Muscle of back (tissue), 13 donors: ENCODE data around the gene CBX5. TPM values are rescaled to one million over a fixed set of nuclear protein-coding genes. Genes with fewer than 3 reads are reported as not detected.
"Not testable (repeated sequence)": the region's sequence is repeated elsewhere in the genome, so short reads cannot be mapped to it uniquely, and the experiment has no call there.

Experiments
- DNase-seq, 3 donors: peaks; one replicate each; pipeline versions ENCODE4 v3.0.0 to v3.0.0-alpha.2; 2013
- long read RNA-seq, 9 donors: transcript quantifications; one replicate each; lab custom pipeline, GENCODE V29; 2026
- polyA plus RNA-seq, 10 donors: library from polyadenylated mRNA; unstranded; fragments of 120-200 nt; gene quantifications; one replicate each; pipeline ENCODE4 v1.2.1, GENCODE V29; 2013; ENCODE audit not compliant: insufficient read length in 10 of 10

The CBX5 gene
- 10 to 100 TPM; 59.6 to 91.8 (median 79.7) TPM for polyA plus RNA-seq
- long read RNA-seq, donor 1, full-length matches to known transcripts: 35 of 64 reads
- long read RNA-seq, donor 1, partial matches to known transcripts: 29 of 64 reads
- long read RNA-seq, donor 1, other reads (novel, unspliced or antisense): 0 of 64 reads
- long read RNA-seq, donor 2, full-length matches to known transcripts: 14 of 145 reads
- long read RNA-seq, donor 2, partial matches to known transcripts: 72 of 145 reads
- long read RNA-seq, donor 2, other reads (novel, unspliced or antisense): 59 of 145 reads
- long read RNA-seq, donor 3: 0 reads
- long read RNA-seq, donor 4, full-length matches to known transcripts: 14 of 1,259 reads
- long read RNA-seq, donor 4, partial matches to known transcripts: 1,065 of 1,259 reads
- long read RNA-seq, donor 4, other reads (novel, unspliced or antisense): 180 of 1,259 reads
- long read RNA-seq, donor 5, full-length matches to known transcripts: 18 of 70 reads
- long read RNA-seq, donor 5, partial matches to known transcripts: 52 of 70 reads
- long read RNA-seq, donor 5, other reads (novel, unspliced or antisense): 0 of 70 reads
- long read RNA-seq, donor 6, full-length matches to known transcripts: 16 of 2,013 reads
- long read RNA-seq, donor 6, partial matches to known transcripts: 1,036 of 2,013 reads
- long read RNA-seq, donor 6, other reads (novel, unspliced or antisense): 961 of 2,013 reads
- long read RNA-seq, donor 7, full-length matches to known transcripts: 24 of 47 reads
- long read RNA-seq, donor 7, partial matches to known transcripts: 23 of 47 reads
- long read RNA-seq, donor 7, other reads (novel, unspliced or antisense): 0 of 47 reads
- long read RNA-seq, donor 8, full-length matches to known transcripts: 18 of 36 reads
- long read RNA-seq, donor 8, partial matches to known transcripts: 18 of 36 reads
- long read RNA-seq, donor 8, other reads (novel, unspliced or antisense): 0 of 36 reads
- long read RNA-seq, donor 9, full-length matches to known transcripts: 2 of 7 reads
- long read RNA-seq, donor 9, partial matches to known transcripts: 0 of 7 reads
- long read RNA-seq, donor 9, other reads (novel, unspliced or antisense): 5 of 7 reads

DNA sequence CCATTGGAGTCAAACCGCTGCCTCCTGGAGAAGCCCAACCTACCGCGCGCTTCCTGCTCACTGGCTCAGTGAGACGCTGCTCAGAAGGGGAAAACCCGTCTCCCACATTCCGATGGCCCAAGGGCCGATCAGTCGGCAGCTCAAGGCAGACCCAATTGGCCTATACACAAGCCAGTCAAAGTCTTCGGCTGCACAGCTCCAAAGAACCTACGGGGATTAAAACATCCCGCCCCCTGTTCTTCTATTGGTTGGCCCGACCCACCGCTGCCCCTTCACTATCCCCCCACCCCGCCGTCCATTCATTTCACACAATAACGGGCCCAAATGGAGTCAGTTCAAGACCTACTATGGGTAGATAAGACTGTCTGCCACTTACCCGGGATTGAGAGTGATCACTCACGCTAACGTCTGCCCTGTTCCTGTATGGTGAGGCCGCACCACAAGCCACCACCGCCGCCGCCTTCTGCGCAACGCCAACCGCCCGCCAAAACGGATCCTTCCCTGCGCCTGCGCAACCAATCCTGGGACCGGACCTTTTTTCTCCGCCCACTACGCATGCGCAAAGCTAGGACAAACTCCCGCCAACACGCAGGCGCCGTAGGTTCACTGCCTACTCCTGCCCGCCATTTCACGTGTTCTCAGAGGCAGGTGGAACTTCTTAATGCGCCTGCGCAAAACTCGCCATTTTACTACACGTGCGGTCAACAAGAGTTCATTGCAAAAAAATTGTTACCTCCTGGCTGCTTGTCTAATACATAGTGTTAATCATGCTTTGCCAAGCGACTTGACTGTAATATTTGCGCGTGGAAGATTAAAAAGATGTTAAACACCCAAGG, at the start of gene CBX5:
Gene CBX5 (minus strand): TSS at position 491 of the 836 bp plus-strand sequence. CDS start 22,472 bp downstream, outside the sequence.
- peak; percentile 100 for DNase-seq

DNA sequence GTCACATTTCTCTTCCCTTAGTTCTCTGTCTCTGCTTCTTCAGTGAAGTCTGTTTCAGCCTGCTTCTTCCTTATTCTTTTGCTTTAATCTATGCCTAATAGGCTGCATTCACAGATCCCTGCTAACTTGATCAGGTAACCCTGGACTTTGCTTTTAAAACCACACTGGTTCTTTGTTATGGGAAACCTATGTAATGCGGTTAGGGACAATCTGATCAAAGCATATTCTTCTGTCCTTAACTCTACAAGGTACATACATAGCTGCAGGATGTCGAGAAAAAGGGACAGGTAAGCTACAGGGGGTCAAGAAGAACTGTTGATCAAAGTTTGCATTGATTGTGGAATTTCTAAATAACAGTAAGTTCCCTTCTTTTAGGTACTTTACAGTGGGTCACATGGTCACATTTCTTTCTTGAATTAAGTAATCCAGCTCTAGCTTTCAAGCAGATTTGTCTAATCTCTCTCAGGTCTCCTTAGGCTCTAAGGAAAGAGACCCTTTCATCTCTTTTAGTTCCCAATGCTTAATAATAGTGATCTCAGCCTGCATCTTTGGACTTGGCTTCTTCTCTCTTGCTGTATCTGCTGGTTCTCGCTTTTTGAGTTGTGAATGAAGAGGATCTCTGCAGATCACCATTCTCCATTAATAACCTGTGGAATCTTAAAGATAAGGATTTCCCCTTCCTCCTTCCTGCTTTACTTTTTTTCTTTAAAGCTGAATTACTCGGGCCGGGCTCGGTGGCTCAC, 48.8 kb upstream of the CBX5 start:
- DNase-seq: no peak

DNA sequence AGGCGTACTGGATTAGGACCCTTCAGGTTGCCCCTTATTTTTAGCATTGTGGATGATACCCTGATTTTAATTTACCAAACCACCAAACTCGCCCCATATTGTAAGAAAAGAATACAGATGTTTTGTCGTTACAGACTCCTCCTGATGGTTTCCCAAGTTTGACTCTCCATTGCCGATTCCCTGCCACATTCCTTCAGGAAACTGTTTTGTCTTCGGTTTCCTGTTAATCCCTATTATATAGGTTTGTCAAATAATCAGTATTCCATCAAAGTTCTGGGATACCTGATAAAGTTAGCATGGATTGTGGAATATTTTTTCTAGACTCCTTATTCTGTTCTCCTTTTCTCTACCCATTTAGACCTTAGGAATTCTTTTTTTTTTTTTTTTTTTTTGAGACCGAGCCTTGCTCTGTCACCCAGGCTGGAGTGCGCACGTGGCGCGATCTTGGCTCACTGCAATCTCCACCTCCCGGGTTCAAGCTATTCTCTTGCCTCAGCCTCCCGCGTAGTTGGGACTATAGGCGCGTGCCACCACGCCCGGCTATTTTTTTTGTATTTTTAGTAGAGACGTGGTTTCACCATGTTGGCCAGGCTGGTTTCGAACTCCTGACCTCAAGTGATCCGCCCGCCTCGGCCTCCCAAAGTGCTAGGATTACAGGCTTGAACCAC, 45.7 kb upstream of the CBX5 start:
- DNase-seq: not testable (repeated sequence)

DNA sequence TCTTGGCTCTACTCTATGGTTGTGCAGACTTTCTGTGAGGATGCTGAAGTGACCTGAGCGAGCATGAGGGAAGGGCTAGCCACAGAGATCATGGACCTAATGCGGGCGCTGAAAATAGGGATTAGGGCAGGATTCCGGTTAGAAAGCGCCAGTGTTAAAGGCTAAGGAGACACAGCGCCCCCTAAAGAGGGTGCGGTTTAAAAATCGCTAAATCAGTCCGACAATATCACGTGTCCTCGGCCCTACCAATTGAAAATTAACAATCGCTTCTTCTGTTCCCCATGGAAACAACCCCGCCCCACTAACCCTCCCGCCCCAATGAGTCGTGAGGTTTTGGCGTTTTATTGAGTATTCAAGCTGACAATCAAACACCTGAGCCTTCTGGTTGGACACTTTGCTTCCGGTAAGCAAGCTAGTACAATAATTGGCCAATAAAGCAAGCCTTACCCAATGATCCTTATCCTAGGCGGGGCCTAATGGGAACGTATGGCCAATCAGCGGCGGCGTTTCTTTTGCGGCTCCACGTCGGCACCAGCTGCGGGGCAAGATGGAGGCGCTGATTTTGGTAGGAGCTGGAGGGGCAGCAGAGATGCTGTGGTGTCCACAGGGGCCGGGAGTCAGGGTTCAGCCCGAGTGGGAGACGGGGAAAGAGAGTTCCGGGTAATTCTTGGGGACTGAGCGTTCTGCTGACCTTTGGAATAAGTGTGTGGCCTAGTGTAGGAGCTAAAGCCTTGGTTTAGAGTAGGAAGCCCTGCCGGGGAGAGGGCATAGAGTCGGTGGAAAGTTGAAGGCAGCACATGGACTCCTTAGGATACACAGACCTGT, 44.9 kb upstream of the CBX5 start, which contains the start of gene COPZ1:
Gene COPZ1 (plus strand): TSS at position 515 of the 825 bp plus-strand sequence. CDS start 33 bp downstream, at position 548.
- peak; percentile 97 to 100 (median 99) for DNase-seq

DNA sequence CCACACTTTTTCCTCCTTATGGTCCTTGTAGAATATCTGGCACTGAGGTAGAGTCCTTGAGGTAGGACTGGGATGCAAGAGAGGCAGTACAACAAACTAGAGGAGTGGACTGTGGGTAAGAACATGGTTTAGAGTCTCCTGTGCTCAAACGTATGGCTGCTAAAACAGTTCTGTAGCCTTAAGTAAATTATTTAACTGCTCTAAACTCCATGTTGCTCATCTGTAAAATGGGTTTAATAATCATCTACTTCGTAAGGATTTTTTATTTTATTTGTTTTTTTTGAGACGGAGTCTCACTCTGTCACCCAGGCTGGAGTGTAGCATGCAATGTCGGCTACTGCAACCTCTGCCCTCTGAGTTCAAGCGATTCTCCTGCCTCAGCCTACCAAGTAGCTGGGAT, 41.4 kb upstream of the CBX5 start:
- no peak for DNase-seq

DNA sequence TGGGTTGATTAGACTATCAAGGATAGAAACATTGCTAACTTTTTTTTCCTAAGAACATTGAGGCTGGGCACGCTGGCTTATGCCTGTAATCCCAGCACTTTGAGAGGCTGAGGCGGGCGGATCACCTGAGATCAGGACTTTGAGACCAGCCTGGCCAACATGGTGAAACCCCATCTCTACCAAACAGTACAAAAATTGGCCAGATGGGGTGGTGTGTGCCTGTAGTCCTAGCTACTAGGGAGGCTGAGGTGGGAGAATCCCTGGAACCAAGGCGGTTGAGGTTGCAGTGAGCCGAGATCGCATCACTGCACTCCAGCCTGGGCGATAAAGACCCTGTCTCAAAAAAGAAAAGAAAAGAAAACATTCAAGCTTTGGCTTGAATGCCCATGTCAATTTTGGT, 32.4 kb upstream of the CBX5 start:
- DNase-seq: not testable (repeated sequence)

DNA sequence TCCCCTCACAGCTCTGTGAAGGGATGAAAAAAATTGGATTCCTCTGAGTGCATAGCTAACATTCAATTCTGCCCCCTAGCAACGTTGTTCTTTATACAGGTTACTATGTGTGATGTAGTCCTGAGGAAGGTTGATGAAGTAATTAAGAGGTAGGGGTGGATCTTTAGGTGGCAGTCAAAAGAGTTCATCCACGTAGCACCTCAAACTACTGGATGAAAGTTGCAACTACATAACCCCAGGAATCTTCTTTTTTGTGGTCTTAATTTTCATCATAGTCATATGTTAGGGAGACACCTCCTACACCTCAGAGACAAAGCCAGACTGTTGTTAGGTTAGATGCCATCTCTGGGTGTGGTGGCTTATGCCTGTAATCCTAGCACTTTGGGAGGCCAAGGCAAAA, 31.1 kb upstream of the CBX5 start:
- no peak for DNase-seq

DNA sequence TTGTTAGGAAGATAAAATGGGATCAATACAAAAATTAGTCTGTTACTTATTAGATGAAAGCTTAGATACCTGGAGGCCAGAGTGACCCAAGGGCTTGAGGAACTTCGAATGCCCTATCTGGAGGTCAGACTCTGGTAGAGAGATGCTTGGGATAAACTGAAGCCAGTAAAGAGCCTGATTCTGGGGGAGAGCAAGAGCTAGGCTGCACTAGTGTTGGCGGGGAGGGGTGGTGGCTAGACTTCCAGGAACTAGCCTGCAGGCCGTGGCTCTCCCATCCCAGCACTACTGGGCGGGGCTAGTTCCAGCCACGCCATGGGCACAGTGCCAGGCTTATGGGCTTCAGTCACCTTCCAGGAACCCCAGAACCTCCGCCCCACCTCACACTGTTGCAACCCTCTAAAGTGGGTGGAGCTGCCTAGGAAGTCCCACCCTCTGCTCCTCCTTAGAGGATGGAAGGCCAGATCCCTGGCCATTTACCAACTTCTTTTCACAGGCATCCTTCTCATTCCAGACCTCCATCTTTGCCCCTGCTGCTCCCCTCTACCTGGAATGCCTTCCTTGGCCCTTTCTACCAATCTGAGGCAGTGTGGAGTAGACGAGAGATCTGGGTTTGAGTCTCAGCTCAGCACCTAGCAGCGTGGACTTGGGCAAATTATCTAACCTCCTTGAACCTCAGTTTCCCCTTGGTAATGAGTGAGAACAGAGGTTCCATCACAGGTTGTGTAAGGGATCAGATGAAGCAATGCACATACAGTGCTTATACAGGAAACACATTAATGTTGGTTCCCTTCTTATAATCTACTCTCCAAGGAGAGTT, 27.2 kb upstream of the CBX5 start:
- DNase-seq: no peak

DNA sequence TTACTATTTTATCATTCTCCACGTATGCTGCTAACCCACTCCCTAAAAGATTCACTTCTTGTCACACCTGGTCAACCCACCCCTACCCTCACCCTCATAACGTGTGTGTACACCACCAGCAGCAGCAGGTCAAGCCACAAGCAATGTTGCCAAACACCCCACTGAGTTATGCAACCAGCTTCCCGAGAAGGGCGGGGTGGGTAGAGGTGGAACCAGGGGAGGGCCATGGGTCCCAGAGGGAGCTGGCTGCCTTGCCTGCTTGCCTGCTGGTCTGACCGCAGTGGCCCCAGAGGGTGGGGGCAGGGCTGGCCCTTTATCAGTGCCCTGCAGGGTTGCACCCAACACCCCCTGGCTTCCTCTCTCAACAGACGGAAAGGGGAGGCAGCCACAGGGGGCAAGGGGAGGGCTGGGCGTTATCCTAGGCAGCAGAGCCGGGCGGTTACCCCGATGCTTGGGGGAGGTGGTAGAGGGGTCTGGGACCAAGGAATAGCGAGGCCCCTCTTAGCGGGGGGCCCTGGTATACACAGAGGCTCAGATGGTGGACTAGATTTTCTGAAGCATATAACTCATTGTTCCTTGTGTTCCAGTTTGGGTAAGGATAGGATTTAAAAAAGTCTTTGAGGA, 24.4 kb upstream of the CBX5 start:
- DNase-seq: no peak

DNA sequence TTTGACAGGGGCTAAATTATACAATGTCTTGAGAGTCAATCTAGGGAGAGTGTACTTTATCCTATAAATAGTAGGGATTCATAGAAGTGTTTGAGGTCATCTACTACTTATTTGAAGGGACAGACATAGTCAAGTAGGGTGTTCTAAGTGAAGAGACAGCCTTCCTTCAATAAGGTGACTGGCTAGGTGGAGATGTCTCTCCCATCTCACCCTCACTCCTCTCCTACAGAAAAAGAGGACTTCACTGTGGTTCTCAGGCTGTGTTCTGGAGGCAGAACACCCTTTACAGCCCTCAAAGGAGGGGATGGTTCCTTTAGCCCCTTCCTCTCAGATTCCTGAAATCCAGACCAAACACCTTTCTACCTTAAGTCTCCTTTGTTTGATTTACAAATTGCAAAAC, 23.7 kb upstream of the CBX5 start:
- no peak for DNase-seq

DNA sequence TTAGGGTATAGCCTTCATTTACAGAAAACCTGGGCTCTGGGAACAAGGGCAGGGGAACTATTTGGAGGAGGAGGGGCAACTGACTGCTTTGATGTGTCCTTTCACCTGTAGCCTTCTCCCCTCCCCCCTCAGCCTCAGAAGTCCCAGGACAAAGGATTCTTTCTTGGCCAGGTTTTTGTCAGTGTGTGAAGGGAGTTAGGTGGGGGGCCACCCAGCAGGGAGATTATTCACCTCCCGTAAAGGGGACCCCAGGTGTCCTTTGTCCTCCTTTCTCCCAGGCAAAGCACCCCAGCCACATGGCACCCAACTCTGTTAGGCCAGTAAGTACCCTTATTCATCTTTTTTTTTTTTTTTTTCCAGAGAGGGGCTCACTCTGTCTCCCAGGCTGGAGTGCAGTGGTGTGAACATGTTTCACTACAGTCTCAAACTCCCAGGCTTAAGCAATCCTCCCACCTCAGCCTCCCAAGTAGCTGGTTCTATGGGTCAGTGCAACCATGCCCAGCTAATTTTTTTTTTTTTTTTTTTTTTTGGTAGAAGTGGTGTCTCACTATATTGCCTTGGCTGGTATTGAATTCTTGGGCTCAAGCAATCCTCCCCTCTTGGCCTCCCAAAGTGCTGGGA, 21.6 kb upstream of the CBX5 start:
- no peak for DNase-seq

DNA sequence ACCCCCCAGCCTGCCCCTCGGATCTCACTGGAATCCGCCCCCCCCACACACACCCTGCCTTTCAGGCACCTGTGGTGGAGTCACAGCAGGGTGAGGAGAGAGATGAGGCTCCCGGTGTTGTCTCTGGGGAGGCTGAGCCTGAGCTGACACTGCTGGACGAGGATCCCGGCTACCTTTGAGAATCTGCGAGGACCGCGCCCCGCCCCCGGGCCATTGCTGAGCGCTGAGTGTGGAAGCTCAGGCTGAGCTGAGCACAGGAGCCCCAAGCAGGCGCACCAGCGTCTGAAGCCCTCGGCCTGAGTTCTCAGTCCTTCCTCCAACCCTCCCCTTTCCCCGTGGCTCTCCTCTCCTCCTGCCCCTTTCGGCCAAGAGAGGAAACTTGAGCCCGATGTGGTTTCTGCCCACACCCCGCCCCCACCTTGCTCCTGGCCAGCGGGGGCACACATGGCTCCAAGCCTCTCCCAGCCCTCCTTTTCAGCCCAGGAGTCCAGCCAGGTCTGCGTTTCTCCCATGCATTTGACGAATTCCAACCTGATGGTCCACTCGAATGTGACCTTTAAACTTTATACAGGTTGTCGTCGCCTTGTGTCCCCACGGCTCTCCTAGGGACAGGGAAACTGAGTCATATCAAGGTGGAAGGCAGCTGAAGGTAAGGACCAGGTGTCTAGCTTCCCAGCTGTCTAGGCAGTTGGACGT, 21.0 kb upstream of the CBX5 start, which contains the start of gene NFE2:
Gene NFE2 (minus strand): TSS at position 284 of the 696 bp plus-strand sequence. CDS start 5,767 bp downstream, outside the sequence.
- DNase-seq: peak in 2 of 3 donors; percentile 42 to 68

DNA sequence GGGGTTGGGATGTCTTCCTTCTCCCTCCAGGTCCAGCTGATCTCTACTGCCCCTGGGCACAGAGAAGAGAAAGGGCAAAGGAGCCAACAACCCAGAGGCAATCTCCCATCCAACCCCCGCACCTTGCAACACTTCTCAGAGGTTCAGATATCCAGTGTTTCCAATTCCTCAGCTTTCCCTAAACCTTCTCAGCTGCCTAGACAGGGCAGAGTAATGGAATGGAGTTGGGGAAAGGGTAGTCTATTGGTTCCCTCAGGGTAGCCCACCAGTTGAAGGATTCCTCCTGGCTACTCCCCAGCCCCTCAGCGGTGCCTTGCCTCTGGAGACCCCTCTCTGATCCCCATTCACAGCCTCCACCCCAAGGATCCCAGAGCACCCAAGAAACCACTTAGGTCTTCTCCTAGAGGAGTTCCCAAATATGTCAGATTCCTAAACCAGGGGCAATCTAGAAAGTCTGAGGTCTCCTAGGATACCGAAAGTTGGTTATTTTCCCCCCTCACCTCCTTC, 20.4 kb upstream of the CBX5 start:
- no peak for DNase-seq

DNA sequence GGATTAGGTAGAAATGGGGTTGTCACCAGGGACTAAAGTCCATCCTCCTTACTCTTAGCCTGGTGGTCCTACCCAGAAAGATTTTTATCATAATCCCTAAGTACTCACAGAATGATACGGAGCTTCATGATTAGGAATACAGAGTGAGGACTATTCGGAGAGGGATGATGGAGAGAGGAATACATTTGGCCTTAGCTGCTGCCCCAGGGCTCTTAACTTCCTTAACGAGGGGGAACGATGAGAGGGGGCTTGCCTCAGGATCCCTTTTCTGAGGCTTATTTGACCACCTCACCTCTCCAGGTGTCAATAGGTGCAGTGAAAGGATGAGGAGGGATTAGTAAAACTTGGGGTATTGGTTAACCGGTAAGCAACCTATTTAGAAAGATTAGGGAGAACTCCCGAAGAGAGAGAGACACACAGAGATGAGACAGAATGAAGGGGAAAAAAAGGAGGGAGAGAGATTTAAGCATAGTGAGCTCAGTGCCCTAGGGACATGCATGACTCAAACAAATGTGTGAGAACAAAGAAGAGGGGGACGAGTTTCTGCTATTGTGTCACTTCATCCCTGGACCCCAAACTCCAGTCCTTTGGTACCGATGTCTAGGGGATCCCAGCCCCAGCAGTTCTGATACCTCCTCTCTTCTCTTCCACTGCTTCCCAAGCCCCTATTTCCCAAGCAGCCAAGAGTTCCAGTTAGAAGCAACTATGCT, 19.7 kb upstream of the CBX5 start:
- no peak for DNase-seq

DNA sequence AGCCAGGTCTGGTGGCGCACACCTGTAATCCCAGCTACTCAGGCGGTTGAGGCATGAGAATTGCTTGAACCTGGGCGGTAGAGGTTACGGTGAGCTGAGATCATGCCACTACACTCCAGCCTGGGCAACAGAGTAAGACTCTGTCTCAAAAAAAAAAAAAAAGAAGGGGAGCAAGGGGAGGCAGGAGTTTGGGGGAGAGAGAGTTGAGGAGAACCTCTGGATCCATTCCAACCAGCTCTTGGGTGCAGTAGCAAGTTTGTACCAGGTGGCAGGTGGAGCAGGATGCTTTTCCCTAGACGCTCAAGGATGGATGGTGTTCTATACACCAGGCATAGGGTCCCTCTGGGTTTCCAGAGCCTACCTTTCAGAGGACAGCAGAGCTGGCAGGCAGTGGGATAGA, 19.0 kb upstream of the CBX5 start:
- no peak for DNase-seq
